HT1080 (cell line): ENCODE results near the gene APPL2. TPM values are rescaled to one million over a fixed set of nuclear protein-coding genes. Genes with fewer than 3 reads are reported as not detected.
"Not testable (repeated sequence)": the region's sequence is repeated elsewhere in the genome, so short reads cannot be mapped to it uniquely, and the experiment has no call there.

Source experiments
- DNase-seq: peaks from one replicate; pipeline ENCODE4 v3.0.0-alpha.2; 2015; ENCODE audit warnings: low read depth
- total RNA-seq: library from RNA; depleted of rRNA; stranded (reverse); fragments of >200 nt; shearing (Covaris generic); gene quantifications from 2 replicates; pipeline ENCODE4 v1.2.3, GENCODE V29; 2014

APPL2 gene
- total RNA-seq, 1 experiment from 2014 or later: 17.5 TPM

DNA sequence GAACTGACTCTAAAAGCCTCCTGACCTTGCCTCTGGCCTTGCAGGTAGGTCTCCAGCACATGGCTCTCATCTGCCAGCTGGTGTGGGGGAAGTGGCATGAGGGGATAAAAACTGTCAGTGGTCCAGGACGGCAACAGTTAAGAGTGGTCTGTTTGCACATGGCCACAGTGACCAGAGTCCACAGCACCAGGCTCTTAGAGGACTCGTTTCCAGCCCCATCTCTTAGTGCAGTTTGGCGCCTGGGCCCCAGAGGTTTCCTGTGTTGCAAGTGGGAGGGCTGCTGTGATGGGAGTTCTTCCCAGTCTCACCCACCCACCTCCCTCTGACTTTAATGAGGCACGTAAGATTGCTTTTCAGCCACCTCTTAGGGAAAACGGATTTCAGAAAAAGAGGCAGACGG is 37.0 kb downstream of the APPL2 start:
- DNase-seq: no peak

DNA sequence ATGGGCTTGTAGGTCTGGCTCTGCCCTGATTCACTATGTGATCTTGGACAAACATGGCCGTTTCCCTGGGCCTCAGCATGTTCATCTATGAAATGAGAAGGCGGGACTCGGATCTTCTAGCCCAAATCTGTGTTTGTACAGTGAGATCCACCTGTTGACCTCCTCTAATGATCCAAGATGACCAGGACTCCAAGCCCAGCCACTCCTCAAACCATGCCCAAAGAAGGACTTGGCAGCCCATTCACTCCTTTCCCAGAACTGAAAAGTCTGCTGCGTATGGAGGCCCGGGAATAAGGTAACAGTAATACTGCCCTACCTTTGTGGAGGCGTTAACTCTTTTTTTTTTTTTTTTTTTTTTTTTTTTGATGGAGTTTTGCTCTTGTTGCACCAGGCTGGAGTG is 39.9 kb downstream of the APPL2 start:
- DNase-seq: no peak

DNA sequence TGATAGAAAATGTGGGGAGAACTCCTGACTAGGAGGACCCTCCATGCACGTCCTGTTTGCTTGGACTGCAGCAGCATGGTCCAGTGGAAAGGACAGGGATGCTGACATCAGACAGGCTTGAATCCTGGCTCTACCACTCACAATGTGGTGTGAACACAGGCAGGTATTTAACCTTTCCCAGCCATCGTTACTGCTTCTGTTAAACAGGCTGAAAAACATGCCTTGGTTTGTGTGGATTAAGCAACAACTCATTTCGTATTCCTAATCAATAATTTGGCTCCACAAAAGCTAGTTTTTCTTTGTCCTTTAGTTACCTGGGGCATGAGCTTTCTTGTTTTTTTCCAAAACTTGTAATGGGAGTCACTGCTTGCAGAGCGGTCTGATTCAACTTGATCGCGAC is 41.0 kb downstream of the APPL2 start:
- DNase-seq: no peak

DNA sequence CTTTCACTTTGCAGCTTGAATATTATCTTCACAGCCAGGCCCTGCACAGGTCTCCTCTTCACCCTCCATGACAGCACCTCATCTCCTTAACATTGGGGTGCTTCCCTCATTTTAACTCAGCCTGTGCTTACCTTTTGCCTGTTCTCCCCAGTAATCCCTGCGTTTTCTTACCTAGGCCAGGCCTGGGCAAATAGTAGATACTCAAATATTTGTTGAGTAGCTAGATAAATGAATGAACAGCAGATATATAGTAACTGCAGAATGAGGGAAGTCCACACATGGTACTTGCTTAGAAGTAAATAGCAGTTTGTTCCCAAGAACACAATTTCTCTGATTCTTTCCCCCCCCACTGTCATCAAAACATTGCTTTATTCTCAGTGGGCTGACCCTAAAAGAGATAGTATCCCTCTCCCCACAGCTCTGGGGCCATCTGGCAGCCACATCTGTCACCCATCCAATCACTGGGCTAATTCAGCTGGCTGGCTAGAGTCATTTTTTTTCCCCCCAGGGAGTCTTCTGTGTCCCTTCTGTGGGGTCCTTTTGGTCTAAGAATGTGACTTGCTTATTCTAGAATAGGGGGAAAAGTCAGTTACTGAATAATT is 43.2 kb downstream of the APPL2 start:
- no peak for DNase-seq

DNA sequence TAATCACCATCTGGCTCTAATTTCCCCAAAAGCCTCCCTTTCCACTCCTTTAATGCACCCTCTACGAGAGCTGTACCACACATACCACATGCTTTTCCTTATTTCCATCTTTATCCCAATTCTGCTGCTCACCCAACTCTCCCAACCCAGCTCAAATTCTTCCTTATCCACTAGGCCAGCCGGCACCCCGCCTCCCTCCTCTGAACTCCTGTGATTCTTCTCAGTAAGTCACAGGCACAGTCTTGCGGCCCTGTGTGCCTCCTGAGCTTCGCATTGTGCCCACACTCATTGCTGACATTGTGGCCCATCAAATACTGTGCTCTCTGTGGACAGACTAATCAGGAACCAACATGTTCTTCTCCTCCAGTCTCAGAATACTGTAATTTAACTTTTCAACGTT is 45.4 kb downstream of the APPL2 start:
- no peak for DNase-seq

DNA sequence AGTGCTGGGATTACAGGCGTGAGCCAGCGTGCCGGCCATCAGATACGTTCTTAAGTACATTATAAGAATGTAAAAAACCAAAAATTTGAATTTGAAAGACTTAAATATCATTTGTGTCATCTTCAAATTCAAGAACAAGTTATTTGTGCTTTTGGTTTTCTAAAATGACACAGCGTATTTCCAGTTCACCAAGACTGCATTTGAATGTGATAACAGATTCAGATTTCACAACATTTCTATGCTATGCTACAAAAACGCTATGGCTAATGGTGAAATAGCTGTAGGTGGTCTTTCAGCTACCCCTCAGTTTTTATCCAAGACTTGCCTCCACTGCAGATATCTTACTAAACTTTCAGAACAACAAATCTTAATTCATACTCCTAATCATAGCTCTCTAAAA is 46.7 kb downstream of the APPL2 start:
- DNase-seq: no peak

DNA sequence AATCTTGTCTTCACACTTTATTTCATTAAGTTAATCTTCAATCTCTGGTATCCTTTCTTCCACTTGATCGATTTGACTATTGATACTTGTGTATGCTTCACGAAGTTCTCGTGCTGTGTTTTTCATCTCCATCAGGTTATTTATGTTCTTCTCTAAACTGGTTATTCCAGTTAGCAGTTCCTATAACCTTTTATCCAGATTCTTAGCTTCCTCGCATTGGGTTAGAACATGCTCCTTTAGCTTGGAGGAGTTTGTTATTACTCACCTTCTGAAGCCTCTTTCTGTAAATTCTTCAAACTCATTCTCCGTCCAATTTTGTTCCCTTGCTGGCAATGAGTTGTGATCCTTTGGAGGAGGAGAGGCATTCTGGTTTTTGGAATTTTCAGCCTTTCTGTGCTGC is 52.0 kb downstream of the APPL2 start:
- DNase-seq: not testable (repeated sequence)

DNA sequence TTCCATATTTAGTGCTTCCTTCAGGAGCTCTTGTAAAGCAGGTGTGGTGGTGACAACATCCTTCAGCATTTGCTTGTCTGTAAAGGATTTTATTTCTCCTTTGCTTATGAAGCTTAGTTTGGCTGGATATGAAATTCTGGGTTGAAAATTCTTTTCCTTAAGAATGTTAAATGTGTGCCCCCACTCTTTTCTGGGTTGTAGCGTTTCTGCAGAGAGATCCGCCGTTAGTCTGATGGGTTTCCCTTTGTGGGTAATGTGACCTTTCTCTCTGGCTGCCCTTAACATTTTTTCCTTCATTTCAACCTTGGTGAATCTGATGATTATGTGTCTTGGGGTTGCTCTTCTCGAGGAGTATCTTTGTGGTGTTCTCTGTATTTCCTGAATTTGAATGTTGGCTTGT is 52.6 kb downstream of the APPL2 start:
- DNase-seq: not testable (repeated sequence)

DNA sequence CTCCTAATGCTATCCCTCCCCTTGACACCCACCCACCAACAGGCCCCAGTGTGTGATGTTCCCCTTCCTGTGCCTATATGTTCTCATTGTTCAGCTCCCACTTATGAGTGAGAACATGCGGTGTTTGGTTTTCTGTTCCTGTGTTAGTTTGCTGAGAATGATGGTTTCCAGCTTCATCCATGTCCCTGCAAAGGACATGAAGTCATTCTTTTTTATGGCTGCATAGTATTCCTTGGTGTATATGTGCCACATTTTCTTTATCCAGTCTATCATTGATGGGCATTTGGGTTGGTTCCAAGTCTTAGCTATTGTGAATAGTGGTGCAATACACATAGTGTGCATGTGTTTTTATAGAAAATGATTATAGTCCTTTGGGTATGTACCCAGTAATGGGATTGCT is 56.9 kb downstream of the APPL2 start:
- DNase-seq: not testable (repeated sequence)

DNA sequence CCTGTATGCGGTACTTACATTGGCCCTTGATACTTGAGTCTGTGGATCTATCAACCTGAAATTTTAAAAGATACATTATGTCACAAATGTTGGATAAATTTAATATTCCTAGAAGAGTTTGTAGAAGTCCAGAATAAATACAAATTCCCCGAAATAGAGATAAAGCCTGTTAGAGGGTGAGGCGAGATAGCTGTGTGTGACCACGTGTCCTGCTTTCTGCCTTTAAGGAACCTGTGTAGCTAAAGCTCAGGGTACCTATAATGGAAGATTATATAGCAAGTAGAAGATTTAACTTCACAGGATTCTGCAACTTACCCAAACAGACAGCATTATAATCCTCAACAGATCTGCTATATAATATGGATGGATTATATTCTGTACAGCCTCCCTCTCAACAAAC is 58.8 kb downstream of the APPL2 start:
- DNase-seq: no peak

DNA sequence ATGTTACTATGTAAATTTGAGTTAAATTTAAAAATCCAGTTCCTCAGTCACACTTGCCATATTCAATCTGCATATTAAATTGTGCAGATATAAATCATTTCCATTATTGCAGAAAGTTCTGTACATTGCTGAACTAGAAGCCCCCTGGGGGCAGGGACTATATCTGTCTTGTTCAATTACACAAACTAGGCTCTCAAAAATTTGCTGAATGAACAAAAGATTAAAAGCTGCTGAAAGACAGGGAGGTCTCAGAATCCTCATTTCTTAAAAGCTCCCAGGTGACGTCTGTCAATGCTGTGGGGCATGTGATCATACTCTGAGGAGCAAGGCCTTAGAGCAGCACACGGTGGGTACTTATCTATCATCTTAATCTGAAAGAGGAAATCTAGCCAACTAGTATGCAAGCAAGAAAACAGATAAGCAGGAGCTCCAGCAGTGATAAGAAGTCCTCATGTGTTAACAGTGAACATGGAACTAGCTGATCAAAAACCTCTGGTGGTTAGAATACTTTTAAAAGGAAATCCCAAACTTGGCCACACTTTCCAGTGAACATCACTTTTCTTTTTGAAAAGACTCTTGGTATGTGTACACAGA is 60.5 kb downstream of the APPL2 start:
- DNase-seq: no peak

DNA sequence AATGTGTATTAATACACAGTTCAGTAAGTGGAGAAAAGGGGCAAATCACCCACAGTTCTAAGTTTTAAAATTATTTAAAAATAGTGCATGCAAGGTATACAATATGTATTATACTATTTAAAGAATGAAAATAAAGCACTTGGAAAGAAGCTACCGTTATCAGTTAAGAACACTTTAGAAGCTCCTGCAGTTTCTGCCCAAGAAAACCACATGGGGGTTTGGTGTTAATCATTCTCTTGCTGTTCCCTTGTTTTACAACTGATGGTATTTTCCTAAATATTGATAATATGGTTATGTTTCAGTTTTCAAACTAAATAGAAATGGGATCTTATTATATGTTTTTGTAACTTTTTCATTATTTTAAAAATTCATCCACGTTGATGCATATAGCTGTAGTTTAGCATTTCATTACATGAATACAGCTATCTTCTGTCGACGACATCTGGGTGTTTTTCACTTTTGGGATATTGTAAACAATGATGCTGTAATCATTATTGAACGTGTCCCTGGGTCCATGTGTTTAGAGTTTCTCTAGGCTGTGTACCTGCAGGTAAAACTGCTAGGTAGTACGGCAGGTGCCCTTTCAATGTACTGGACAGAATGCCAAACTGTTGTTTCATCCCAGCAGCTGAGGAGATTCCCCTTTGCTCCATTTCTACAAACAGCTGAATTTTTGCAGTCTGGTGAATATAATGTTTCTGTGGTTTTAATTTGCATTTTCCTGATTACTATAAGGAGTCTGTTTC is 64.1 kb downstream of the APPL2 start:
- no peak for DNase-seq

DNA sequence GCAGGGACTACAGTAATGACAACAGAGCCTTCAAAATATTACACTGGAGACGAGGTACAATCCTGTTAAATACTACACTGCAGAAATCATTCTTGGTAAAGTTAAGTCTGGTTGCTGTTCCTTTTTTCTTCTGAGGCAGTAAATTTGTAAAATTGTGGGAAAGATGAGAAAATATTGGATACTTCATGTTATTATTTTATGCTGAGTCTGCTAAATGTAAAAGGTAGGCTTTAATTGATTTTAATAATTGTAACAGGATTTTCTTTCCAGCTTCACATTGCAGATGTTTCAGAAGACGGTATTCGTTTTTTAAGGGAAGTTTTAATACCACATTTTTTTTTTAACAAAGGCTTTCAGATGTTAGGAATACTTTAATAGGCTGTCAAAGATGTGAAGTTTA is 65.8 kb downstream of the APPL2 start:
- no peak for DNase-seq

DNA sequence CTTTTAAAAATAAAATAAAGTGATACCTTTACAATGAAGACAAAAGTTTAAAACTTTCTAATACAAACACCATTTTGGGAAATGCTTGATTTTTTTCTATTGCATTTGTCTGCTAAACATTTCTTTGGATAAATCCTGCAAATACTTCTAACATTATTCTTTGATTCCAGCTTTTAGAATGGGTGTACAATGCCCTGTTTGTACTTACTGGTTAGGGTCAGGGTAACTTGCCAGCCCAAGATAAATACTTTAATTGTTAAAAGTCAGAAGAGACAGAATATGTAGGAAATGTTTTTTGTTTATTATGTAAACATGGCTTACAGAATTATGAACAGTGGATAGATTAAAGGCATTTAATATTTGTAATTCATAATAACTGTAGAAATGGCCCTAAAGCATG is 68.0 kb downstream of the APPL2 start:
- DNase-seq: no peak

DNA sequence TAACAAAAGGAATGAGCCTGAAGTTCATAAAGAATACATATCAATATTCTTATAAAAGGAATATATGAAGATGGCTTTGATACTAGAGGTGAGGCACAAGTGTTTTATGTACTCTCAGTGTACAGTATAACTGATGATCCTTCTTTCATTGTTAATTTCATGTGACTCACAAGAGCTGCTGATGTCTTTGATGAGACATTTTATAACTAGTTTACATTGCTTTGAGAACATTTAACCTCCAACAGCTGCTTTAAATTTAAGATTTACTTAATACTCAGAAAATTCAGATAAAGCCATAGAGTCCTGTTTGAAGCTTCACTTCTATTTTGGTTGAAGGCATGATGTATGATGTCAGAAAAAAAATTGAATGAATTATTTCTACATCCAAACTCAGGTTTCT is 68.6 kb downstream of the APPL2 start:
- DNase-seq: no peak

DNA sequence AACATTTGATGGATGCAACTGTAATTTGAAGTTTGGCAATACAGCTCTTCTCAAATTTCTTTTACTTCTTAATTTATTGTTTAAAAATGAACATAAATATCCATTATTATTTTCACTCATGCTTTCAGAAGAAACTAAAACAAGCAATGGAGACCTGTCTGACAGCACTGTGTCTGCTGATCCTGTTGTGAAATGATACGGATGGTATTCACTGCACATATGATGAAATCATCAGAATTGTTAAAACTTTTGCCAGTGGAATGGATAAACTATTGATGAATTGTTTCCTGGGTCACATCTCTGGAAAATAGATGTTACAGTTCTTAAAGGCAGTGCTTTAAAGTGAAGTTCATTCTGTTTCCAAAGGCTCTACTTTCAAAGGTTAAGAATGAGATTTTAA is 69.2 kb downstream of the APPL2 start:
- DNase-seq: no peak

DNA sequence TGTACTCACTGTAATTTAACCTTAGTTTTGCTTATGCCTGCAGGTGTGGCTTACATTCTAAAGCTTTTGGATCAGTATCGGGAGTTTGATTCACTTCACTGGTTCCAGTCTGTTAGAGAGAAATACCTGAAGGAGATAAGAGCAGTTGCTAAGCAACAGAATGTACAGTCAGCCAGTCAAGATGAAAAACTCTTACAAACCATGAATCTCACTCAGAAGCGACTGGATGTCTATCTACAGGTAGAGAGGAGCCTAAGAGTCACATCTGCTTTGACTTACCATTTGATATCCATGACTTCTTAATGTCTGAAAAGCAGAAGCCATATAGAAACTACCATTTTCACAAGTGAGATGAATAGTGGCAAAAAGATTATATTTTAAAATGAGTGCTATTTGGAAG is 71.9 kb downstream of the APPL2 start:
- no peak for DNase-seq

DNA sequence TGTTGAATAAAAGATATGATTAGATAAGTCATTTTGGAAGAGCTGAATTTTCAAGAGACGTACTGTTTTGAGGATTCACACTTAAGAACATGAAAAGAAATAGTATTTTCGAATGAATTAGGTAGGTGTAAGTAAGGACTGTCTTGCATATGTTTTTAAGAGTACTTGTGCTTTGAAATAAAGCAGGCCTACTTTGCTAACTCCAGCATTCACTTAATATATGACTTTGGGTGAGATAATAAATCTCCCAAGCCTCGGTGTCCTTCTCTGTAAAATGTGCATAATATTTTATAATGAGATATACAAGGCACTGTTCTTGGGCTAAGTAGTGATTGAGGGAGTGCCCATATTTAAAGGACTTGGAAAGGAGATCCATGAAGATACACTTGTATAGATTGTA is 73.8 kb downstream of the APPL2 start:
- DNase-seq: no peak

DNA sequence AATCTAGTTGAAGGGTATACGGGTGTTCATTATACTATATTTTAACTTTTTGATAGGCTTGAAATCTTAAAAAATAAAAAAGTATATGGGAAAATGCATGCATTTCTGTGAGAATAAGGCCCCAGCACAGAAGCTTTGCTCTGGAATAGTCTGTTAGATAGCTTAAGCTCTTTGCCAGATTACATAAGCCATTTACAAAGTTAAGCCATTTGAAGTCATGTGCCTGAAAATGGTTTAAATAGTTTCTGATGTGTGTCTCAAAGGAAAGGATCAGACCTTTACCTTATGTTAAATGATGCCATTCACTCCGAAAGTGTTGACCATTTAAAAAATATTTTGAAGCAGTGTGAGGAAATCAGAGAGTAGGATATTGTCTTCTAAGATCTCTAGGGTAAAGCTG is 77.1 kb downstream of the APPL2 start:
- DNase-seq: no peak

DNA sequence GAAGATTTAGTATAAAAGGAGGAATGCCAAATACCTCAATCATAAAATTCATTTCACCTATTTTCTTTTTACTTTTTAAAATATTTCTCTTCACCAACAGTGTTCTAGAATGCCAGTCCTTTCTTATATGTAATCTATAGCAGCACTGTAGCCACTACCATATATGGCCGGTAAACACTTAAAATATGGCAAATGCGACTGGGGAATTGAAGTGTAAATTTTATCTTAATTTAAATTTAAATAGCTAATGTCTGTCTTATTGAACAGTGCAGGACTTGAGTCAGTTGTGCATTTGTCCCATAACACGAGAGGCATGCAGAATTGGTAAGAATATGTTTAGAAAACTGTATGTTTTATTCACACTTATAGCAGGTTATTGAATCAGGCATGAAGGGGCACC is 78.4 kb downstream of the APPL2 start:
- DNase-seq: no peak

DNA sequence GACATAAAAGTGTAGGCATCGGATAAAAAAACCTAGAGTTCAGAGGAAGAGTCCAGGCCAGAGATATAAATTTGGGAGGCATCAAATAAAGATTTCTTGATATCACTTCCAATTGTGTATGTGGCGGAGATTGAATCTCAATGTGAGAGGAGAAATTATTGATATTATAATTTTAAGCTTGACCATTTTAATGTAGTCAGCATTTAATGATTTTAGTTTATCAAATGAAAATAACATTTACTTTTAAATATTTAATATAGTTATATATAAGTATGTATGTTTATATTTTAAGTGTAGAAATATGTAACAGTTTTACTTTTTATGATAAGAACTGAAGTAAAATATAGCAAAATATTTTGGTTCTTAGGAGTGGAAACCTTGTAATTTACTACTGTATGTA is 79.7 kb downstream of the APPL2 start:
- DNase-seq: no peak

DNA sequence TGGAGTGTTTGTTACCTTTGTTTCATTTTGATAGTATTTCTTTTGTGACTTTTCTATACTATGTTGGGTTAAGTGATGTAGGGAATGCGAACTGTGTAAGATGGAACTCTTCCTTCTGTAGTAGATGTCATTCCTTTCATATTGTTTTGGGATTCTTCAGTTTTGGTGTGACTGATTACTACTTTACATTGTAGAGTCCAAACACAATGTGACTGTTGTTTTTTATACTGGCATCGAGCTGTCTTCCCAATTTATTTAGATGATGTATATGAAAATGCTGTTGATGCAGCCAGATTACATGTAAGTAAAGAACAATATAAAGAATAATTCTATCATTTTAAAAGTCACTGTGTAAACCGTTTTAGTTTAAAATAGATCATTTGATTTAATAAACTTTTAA is 93.7 kb downstream of the APPL2 start:
- no peak for DNase-seq

DNA sequence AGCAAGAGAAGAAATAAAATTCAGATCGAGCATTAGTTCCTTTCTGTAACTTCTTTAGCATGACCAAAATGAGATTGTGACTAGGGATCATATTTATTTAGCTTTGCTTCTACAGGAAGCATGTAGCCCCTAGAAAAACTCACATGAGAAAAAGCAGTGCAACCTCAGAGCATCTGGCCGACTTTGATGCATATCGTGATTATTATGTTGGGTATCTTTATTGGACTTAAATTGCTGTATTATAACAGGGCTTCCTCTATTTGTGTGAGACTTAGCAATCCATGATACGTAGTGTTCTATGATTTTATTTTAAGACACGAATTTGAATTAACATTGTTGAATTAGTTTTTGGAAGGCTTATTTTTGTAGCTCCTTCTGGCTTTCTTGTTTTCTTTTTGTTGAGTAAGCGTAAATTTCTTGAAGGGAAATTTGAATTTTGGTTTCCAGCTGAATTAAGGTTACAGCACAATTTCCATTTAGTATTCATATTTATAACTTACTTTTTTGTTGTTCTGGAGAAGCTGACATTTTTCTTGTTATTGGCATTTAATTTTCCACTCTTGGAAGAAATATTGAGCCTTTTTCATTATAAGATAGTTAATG is 94.6 kb downstream of the APPL2 start:
- DNase-seq: no peak
